Mucosa of descending colon (tissue), 3 donors: Measurements from ENCODE around the gene ETNK2. TPM values are rescaled to one million over a fixed set of nuclear protein-coding genes. Genes with fewer than 3 reads are reported as not detected.

Experiments
- ATAC-seq: fragments of 200-7000 bp; cut with Tn5 transposase; one replicate; pipeline ENCODE4 v1.9.1; 2020; ENCODE audit warnings: mild to moderate bottlenecking, moderate library complexity
- DNase-seq, 3 donors: peaks; one replicate each; pipeline ENCODE4 v3.0.0-alpha.2; 2020
- H3K36me3 ChIP-seq: fragments of 200-600 bp; one replicate; pipeline ENCODE4 v1.8.0; 2021; ENCODE audit warnings: low read depth, mild to moderate bottlenecking
- H3K4me1 ChIP-seq: fragments of 200-600 bp; one replicate; pipeline ENCODE4 v1.8.0; 2021; ENCODE audit warnings: low read depth, mild to moderate bottlenecking
- H3K4me3 ChIP-seq: fragments of 200-600 bp; one replicate; pipeline ENCODE4 v1.8.0; 2021; ENCODE audit warnings: mild to moderate bottlenecking
- H3K9me3 ChIP-seq: fragments of 200-600 bp; one replicate; pipeline ENCODE4 v1.8.0; 2021; ENCODE audit warnings: mild to moderate bottlenecking
- intact Hi-C, 2 donors: fragments of 100-400 bp; cut with DNase I in 1 of 2; cut with micrococcal nuclease in 1 of 2; formaldehyde crosslinking; loops; one replicate each; pipeline versions ENCODE4 v1.11.0 to v1.11.1; 2022; cut with DNase I, micrococcal nuclease
- total RNA-seq, 3 donors: library from RNA; stranded (reverse); fragmentation: NEBNext Ultra II Directional in 2 of 3; extraction: Animal tissue kit (Norgen Biotek cat#: 25700) in 2 of 3; gene quantifications; one replicate each; pipeline versions ENCODE4 v1.2.1 to v1.2.4, GENCODE V29; 2021 to 2023
- TF ChIP-seq, protein P1 (sequence below): fragments of 200-600 bp; IDR thresholded peaks from one replicate; pipeline ENCODE4 v1.8.0; 2022; ENCODE audit warnings: antibody characterized with exemption, mild to moderate bottlenecking
- donor health status: DM: no; HTN: no; CAD: no; lungs with moderate emphysema.
- donor health status: DM: no; HTN: no; CAD: no.
- donor health status: DM: no; HTN: yes; CAD: no.

ETNK2 gene
- total RNA-seq, 3 donors from 2014 or later: 0.20 to 6.8 (median 2.1) TPM

DNA sequence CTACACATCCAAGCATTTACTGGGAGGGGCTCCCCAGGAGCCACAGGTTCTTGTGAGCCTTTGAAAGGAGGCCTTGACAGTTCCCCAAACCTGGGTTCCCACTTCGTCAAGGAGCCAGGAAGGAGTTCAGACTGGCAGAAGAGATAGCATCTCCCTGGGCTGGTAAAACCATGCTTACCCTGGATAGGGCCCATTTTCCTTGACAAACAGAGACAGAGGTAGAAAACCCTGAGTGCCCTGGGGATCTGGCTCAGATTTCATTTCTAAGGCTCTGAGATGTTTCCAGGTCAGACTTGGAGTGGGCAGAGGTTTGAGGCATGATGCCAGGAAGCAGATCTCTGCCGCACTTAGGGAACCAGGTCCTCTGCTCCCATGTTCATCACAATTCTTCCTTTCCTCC is 2.7 kb downstream of the ETNK2 start:
- no peaks in the 10 kb centered on the region for H3K9me3 ChIP-seq
- ATAC-seq (no peak), DNase-seq (peak in 1 of 3 donors; percentile 6)
- H3K4me3 ChIP-seq: no peak overlapping the region
- no peaks in the 10 kb centered on the region for H3K36me3 ChIP-seq
- peaks cover 9% of the 10 kb centered on the region for H3K4me1 ChIP-seq
- TF ChIP-seq, protein P1, sequence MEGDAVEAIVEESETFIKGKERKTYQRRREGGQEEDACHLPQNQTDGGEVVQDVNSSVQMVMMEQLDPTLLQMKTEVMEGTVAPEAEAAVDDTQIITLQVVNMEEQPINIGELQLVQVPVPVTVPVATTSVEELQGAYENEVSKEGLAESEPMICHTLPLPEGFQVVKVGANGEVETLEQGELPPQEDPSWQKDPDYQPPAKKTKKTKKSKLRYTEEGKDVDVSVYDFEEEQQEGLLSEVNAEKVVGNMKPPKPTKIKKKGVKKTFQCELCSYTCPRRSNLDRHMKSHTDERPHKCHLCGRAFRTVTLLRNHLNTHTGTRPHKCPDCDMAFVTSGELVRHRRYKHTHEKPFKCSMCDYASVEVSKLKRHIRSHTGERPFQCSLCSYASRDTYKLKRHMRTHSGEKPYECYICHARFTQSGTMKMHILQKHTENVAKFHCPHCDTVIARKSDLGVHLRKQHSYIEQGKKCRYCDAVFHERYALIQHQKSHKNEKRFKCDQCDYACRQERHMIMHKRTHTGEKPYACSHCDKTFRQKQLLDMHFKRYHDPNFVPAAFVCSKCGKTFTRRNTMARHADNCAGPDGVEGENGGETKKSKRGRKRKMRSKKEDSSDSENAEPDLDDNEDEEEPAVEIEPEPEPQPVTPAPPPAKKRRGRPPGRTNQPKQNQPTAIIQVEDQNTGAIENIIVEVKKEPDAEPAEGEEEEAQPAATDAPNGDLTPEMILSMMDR: no peak
- intact Hi-C loops: no loop called here

DNA sequence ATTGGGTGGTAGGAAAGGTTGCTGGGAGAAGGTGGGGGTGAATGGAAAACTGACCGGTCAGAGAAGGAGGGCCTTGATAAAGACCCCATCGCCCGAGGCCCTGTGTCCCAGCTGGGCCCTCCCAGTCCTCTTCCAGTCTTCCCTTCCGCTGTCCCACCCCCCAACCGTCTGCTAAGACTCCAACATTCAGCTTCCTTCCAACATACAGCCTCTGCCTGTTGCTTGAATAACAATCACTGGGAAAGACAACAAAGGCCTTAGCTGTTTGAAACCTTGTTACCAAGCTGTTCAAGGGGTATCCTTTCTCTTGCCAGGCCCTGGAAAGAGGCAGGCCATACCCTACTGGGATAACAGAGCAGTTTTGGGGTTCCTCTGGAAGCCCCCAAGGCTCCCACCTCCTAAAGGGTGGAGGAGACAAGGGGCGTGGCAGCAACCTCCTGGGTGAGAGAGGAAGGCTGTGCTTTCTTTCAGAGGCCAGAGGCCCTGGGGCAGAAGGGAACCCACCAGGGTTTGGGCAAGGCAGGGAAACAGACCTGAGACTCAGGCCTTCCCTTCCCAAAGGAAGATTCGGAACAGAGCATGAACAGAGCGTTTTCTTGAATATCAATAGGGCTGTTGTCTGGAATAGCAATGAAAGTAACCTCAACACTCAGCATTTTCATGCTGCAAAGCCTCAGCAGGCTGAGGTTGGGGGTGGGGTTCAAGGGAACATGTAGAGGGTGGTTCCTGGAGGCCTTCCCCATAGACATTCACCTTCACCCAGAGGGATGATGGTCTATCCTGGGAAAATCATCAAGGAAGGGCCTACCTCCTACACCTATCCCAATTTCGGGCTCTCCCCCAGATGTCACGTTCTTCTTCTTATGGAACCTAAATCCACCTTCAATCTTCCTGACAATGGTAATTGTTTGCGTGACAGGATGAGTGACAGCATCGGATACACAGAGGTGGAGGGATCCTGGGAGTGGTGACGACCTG is 4.1 kb downstream of the ETNK2 start:
- DNase-seq: peak in 1 of 3 donors; percentile 6
- Histone ChIP-seq H3K36me3 (no peaks in the 10 kb centered on the region), H3K4me3 (no peak overlapping the region), H3K9me3 (no peaks in the 10 kb centered on the region), H3K4me1 (peaks cover 9% of the 10 kb centered on the region)
- intact Hi-C loops: no loop called here
- TF ChIP-seq, protein P1: no peak
- no peak for ATAC-seq

DNA sequence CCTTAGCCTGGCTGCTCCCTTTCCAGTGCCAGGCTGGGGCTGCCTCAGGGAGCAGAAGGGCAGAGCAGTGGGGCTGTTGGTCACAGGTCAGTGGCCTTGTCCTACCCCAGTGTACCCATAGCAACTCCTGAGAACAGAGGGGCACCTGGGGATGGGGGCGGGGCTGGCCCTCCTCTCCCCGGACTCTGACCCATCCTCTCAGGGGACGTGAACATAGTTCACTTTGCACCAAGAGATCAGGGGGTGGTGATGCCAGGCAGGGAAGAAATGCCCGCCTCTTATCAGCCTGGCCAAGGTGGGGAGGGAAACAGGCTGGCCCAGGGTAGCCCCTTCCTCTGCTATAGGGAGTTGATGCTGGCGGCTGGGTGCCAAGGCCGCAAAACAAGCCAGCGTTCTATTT is 4.9 kb downstream of the ETNK2 start:
- Histone ChIP-seq H3K4me1 (peaks cover 9% of the 10 kb centered on the region), H3K9me3 (no peaks in the 10 kb centered on the region), H3K4me3 (no peak overlapping the region), H3K36me3 (no peaks in the 10 kb centered on the region)
- intact Hi-C loops: no loop called here
- DNase-seq: peak in 1 of 3 donors; percentile 7
- ATAC-seq: no peak
- TF ChIP-seq, protein P1: no peak

DNA sequence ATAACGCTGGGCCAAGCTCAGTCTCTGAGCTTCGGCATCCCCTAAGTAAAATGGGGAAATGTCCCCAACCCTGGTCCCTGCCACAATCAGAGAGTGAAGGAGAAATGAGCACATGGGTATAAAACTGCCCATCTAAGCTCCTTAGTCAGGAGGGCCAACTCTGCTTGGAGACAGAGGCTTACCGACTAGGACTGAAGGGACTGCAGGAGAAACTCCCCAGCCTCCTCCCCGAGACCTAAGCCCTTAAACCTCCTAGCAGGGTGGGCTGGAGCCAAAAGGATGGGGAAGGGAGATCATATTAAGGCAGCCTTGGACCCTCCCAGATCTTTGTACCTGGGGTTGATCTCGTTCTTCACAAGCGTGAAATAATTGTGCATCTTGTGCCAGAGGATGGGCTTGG is 5.5 kb downstream of the ETNK2 start:
- no peak for DNase-seq
- TF ChIP-seq, protein P1: no peak
- Histone ChIP-seq H3K4me3 (no peak overlapping the region), H3K9me3 (no peaks in the 10 kb centered on the region), H3K36me3 (no peaks in the 10 kb centered on the region), H3K4me1 (peaks cover 5% of the 10 kb centered on the region)
- intact Hi-C loops: no loop called here
- ATAC-seq: no peak

DNA sequence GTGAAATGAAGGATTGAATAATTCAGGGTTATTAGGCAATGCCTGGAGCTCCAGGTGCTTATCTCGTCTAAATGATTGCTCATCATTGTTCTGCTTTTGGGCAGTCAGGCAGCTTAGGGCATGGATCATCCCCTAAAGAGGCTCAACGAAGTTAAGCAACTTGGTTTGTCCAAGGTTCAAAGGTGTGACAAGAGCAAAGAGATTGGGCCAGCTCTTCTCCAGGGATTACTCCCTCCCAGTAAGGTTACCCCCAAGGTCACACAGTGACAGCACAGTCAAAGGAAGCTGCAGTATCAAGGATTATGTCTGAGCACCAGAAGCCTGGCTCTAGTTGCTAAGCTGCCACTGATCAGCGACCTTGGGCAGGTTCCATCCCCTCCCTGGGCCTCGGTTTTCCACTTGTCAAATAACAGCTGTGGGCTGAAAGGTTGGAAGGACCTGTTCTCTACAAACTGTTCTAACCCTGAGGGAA is 6.8 kb downstream of the ETNK2 start:
- Histone ChIP-seq H3K4me1 (no peaks in the 10 kb centered on the region), H3K9me3 (no peaks in the 10 kb centered on the region), H3K36me3 (no peaks in the 10 kb centered on the region), H3K4me3 (no peak overlapping the region)
- TF ChIP-seq, protein P1: no peak
- intact Hi-C loops: no loop called here
- DNase-seq (peak in 1 of 3 donors; percentile 4), ATAC-seq (no peak)
